HepG2 (cell line): Measurements from ENCODE around the gene MST1R. TPM values are rescaled to one million over a fixed set of nuclear protein-coding genes. Genes with fewer than 3 reads are reported as not detected.
A peak's percentile ranks its signal among the peaks of the same experiment; 100 is the strongest.

Source experiments
- AHR ChIP-seq: IDR thresholded peaks from 2 replicates; pipeline ENCODE4 v1.6.1; 2018; ENCODE audit warnings: missing genetic modification reagents, missing compliant biosample characterization
- ARNT2 ChIP-seq: sonication (generic); formaldehyde crosslinking; IDR thresholded peaks from 2 replicates; pipeline ENCODE4 v1.8.0; 2022; ENCODE audit warnings: mild to moderate bottlenecking, low read depth, missing genetic modification reagents, moderate library complexity
- CBFB ChIP-seq: sonication (generic); formaldehyde crosslinking; IDR thresholded peaks from 2 replicates; pipeline ENCODE4 v1.4.0; 2020; ENCODE audit warnings: missing genetic modification reagents
- CHD2 ChIP-seq: IDR thresholded peaks from 2 replicates; pipeline ENCODE4 v1.6.1; 2011; ENCODE audit warnings: low read depth, low read length, improper control_type of control experiment
- FIP1L1 ChIP-seq: fragments of 200-400 bp; formaldehyde crosslinking; IDR thresholded peaks from 2 replicates; pipeline ENCODE4 v1.6.1; 2018; ENCODE audit warnings: low read depth, mild to moderate bottlenecking, low read length, moderate library complexity, borderline replicate concordance; ENCODE audit not compliant: insufficient read depth
- PAX8 ChIP-seq: sonication (generic); formaldehyde crosslinking; IDR thresholded peaks from 2 replicates; pipeline ENCODE4 v1.8.0; 2022; ENCODE audit warnings: mild to moderate bottlenecking, missing genetic modification reagents, borderline replicate concordance
- PHF21A ChIP-seq: sonication (generic); formaldehyde crosslinking; IDR thresholded peaks from 2 replicates; pipeline ENCODE4 v1.5.0; 2020; ENCODE audit warnings: mild to moderate bottlenecking, missing genetic modification reagents
- RAD51 ChIP-seq: fragments of 450-650 bp; IDR thresholded peaks from 2 replicates; pipeline ENCODE4 v1.6.1; 2016; ENCODE audit warnings: borderline replicate concordance
- RFX3 ChIP-seq: IDR thresholded peaks from 2 replicates; pipeline ENCODE4 v1.6.1; 2016; ENCODE audit warnings: missing biosample characterization, missing genetic modification reagents
- RNF2 ChIP-seq: fragments of 450-650 bp; conservative IDR thresholded peaks from 2 replicates; pipeline ENCODE4 v1.6.1; 2016; ENCODE audit warnings: low read depth
- SPEN ChIP-seq: sonication (generic); formaldehyde crosslinking; IDR thresholded peaks from 2 replicates; pipeline ENCODE4 v1.5.1; 2020; ENCODE audit warnings: low read depth, mild to moderate bottlenecking, missing genetic modification reagents
- SRY ChIP-seq: sonication (generic); formaldehyde crosslinking; IDR thresholded peaks from 2 replicates; pipeline ENCODE4 v1.8.0; 2022; ENCODE audit warnings: mild to moderate bottlenecking, missing genetic modification reagents
- TBL1XR1 ChIP-seq: fragments of 150-350 bp; IDR thresholded peaks from 2 replicates; pipeline ENCODE4 v1.6.1; 2014; ENCODE audit warnings: borderline replicate concordance, low read length; ENCODE audit not compliant: partially characterized antibody
- TMF1 ChIP-seq: sonication (generic); formaldehyde crosslinking; IDR thresholded peaks from 2 replicates; pipeline ENCODE4 v1.8.1; 2022; ENCODE audit warnings: low read depth, missing genetic modification reagents
- YY1 ChIP-seq: IDR thresholded peaks from 2 replicates; pipeline ENCODE4 v1.6.1; 2011; ENCODE audit warnings: low read length, low read depth, moderate library complexity, mild to moderate bottlenecking; ENCODE audit not compliant: insufficient read depth, insufficient replicate concordance
- ZMYM3 ChIP-seq: sonication (generic); formaldehyde crosslinking; IDR thresholded peaks from 2 replicates; pipeline ENCODE4 v1.5.1; 2020; ENCODE audit warnings: mild to moderate bottlenecking, missing genetic modification reagents
- ZNF34 ChIP-seq: sonication (generic); formaldehyde crosslinking; IDR thresholded peaks from 2 replicates; pipeline ENCODE4 v1.4.0; 2020; ENCODE audit warnings: mild to moderate bottlenecking, missing genetic modification reagents, borderline replicate concordance
- ZNF431 ChIP-seq: sonication (generic); formaldehyde crosslinking; IDR thresholded peaks from 2 replicates; pipeline ENCODE4 v1.9.0; 2022; ENCODE audit warnings: missing genetic modification reagents, low read depth, mild to moderate bottlenecking, borderline replicate concordance
- ZNF451 ChIP-seq: sonication (generic); formaldehyde crosslinking; IDR thresholded peaks from 2 replicates; pipeline ENCODE4 v1.5.0; 2020; ENCODE audit warnings: mild to moderate bottlenecking, missing genetic modification reagents
- ZNF607 ChIP-seq: sonication (generic); formaldehyde crosslinking; IDR thresholded peaks from 2 replicates; pipeline ENCODE4 v1.5.1; 2020; ENCODE audit warnings: missing genetic modification reagents, mild to moderate bottlenecking, borderline replicate concordance
- ZNF614 ChIP-seq: IDR thresholded peaks from 2 replicates; pipeline ENCODE4 v1.6.1; 2018; ENCODE audit warnings: missing biosample characterization, missing genetic modification reagents, inconsistent platforms, borderline replicate concordance
- ZNF768 ChIP-seq: sonication (generic); formaldehyde crosslinking; IDR thresholded peaks from 2 replicates; pipeline ENCODE4 v1.4.0; 2020; ENCODE audit warnings: missing genetic modification reagents
- polyA plus RNA-seq, 8 experiments: library from polyadenylated mRNA; depleted of rRNA in 3 of 8; stranded (reverse) in 7 of 8; unstranded in 1 of 8; fragments of >200 nt; fragmentation: Illumina TruSeq in 4 of 8; extraction: Trizol in 4 of 8; gene quantifications; 2 replicates each; pipeline versions ENCODE4 v1.2.1 to v1.2.3, GENCODE V29; 2011 to 2016; ENCODE audit warnings: low read depth in 4 of 8, missing spikeins in 1 of 8, mixed read lengths in 1 of 8; ENCODE audit not compliant: insufficient read depth in 1 of 8
- total RNA-seq, 5 experiments: library from RNA; depleted of rRNA; stranded (reverse); fragments of >200 nt; fragmentation: Illumina TruSeq; extraction: Trizol; gene quantifications; 2 replicates each; pipeline ENCODE4 v1.2.3, GENCODE V29; 2016; ENCODE audit warnings: low read depth in 1 of 5
- TF ChIP-seq, protein P1 (sequence below): sonication (generic); formaldehyde crosslinking; IDR thresholded peaks from 2 replicates; pipeline ENCODE4 v1.8.0; 2022; ENCODE audit warnings: missing genetic modification reagents, mild to moderate bottlenecking, borderline replicate concordance
- TF ChIP-seq, protein P2 (sequence below): IDR thresholded peaks from 2 replicates; pipeline ENCODE4 v1.4.0; 2020; ENCODE audit warnings: mild to moderate bottlenecking, missing genetic modification reagents
- TF ChIP-seq, protein P3 (sequence below): sonication (generic); formaldehyde crosslinking; IDR thresholded peaks from 2 replicates; pipeline ENCODE4 v1.4.0; 2020; ENCODE audit warnings: missing genetic modification reagents, borderline replicate concordance

Gene MST1R
- total and polyA plus RNA-seq, 2 of the 13 experiments (the other 11 are each of a cell fraction or from before 2014, with no cell fraction given) = 0.11 to 0.77 TPM

DNA sequence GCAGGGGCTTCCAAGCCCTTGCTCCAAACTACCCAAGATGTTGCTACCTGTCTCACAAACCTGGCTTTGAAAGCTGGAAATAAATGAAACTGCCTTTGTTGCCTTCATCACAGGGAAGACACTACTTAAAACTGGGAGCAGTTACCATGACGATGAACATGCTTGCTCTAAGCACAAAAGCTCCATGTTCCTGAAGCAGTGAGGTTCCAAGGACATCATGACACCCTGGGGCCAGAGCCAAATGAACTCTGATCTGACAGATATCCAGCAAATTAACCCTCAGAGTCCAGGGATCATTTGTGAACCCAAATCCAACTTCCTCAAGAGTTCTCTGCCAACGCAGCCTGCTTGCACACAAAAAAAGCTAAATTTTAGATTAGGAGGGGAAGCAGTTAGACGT is 58.0 kb downstream of the MST1R start (continued):
- TF ChIP-seq ZNF451 (no peak), ARNT2 (CRISPR knock-in tag) (peak; percentile 38; the same call in 1 of the 2 replicates), FIP1L1 (no peak), SPEN (no peak), ZNF768 (no peak), SRY (CRISPR knock-in tag) (no peak), RAD51 (no peak), PAX8 (CRISPR knock-in tag) (no peak), ZNF431 (CRISPR knock-in tag) (no peak), PHF21A (CRISPR knock-in tag) (no peak), TMF1 (CRISPR knock-in tag) (no peak), TBL1XR1 (no peak), RFX3 (CRISPR knock-in tag) (peak; percentile 70), ZNF607 (CRISPR knock-in tag) (no peak), YY1 (no peak), CHD2 (no peak), CBFB (CRISPR knock-in tag) (no peak), ZNF614 (CRISPR knock-in tag) (no peak), AHR (CRISPR knock-in tag) (no peak), ZMYM3 (CRISPR knock-in tag) (no peak), ZNF34 (no peak), RNF2 (no peak)
- TF ChIP-seq, protein P1, sequence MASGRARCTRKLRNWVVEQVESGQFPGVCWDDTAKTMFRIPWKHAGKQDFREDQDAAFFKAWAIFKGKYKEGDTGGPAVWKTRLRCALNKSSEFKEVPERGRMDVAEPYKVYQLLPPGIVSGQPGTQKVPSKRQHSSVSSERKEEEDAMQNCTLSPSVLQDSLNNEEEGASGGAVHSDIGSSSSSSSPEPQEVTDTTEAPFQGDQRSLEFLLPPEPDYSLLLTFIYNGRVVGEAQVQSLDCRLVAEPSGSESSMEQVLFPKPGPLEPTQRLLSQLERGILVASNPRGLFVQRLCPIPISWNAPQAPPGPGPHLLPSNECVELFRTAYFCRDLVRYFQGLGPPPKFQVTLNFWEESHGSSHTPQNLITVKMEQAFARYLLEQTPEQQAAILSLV (CRISPR knock-in tag) = no peak
- TF ChIP-seq, protein P2, sequence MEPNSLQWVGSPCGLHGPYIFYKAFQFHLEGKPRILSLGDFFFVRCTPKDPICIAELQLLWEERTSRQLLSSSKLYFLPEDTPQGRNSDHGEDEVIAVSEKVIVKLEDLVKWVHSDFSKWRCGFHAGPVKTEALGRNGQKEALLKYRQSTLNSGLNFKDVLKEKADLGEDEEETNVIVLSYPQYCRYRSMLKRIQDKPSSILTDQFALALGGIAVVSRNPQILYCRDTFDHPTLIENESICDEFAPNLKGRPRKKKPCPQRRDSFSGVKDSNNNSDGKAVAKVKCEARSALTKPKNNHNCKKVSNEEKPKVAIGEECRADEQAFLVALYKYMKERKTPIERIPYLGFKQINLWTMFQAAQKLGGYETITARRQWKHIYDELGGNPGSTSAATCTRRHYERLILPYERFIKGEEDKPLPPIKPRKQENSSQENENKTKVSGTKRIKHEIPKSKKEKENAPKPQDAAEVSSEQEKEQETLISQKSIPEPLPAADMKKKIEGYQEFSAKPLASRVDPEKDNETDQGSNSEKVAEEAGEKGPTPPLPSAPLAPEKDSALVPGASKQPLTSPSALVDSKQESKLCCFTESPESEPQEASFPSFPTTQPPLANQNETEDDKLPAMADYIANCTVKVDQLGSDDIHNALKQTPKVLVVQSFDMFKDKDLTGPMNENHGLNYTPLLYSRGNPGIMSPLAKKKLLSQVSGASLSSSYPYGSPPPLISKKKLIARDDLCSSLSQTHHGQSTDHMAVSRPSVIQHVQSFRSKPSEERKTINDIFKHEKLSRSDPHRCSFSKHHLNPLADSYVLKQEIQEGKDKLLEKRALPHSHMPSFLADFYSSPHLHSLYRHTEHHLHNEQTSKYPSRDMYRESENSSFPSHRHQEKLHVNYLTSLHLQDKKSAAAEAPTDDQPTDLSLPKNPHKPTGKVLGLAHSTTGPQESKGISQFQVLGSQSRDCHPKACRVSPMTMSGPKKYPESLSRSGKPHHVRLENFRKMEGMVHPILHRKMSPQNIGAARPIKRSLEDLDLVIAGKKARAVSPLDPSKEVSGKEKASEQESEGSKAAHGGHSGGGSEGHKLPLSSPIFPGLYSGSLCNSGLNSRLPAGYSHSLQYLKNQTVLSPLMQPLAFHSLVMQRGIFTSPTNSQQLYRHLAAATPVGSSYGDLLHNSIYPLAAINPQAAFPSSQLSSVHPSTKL (CRISPR knock-in tag) = 0 out of 2 replicates have a peak, but pooled peaks have one; percentile 10
- TF ChIP-seq, protein P3, sequence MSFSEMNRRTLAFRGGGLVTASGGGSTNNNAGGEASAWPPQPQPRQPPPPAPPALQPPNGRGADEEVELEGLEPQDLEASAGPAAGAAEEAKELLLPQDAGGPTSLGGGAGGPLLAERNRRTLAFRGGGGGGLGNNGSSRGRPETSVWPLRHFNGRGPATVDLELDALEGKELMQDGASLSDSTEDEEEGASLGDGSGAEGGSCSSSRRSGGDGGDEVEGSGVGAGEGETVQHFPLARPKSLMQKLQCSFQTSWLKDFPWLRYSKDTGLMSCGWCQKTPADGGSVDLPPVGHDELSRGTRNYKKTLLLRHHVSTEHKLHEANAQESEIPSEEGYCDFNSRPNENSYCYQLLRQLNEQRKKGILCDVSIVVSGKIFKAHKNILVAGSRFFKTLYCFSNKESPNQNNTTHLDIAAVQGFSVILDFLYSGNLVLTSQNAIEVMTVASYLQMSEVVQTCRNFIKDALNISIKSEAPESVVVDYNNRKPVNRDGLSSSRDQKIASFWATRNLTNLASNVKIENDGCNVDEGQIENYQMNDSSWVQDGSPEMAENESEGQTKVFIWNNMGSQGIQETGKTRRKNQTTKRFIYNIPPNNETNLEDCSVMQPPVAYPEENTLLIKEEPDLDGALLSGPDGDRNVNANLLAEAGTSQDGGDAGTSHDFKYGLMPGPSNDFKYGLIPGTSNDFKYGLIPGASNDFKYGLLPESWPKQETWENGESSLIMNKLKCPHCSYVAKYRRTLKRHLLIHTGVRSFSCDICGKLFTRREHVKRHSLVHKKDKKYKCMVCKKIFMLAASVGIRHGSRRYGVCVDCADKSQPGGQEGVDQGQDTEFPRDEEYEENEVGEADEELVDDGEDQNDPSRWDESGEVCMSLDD = no peak
